GM13976 (cell line): ENCODE measurements around the gene AGAP1.

Source experiments
- DNase-seq: peaks from one replicate; pipeline ENCODE4 v3.0.0; 2012; ENCODE audit warnings: low spot score
- in situ Hi-C: fragments of 300-500 bp; cut with MboI; formaldehyde crosslinking; loops from one replicate; pipeline ENCODE4 v1.12.0; 2022; ENCODE audit warnings: low sequenced_read_pairs, mixed read lengths, inconsistent platforms; ENCODE audit not compliant: unreplicated experiment
- TF ChIP-seq, protein P1 (sequence below): IDR thresholded peaks from 2 replicates; pipeline ENCODE4 v1.5.1; 2012; ENCODE audit warnings: borderline replicate concordance, mild to moderate bottlenecking; ENCODE audit not compliant: insufficient read depth; ENCODE audit errors: extremely low read depth, missing control alignments, control extremely low read depth

Gene AGAP1

DNA sequence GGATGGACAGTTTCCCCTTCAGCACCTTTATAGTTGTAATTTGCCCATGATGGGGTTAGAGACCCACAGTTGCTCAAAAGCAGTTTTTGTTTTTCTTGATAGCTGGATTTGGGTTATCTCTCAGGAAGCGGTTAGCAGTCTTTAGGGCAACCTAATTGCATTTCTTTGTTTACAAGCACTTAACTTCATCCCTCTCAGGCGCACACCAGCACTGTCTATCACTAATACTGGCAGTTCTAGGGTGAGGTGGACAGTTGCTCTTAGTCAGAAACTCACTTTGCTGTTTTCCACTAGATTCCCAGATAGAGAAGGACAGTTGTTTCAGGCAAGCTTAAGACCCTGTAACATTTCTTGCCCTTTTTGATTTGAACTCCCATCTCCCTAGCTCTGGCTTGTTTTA lies 146.0 kb downstream of the AGAP1 start:
- in situ Hi-C loops, result no loop called here

DNA sequence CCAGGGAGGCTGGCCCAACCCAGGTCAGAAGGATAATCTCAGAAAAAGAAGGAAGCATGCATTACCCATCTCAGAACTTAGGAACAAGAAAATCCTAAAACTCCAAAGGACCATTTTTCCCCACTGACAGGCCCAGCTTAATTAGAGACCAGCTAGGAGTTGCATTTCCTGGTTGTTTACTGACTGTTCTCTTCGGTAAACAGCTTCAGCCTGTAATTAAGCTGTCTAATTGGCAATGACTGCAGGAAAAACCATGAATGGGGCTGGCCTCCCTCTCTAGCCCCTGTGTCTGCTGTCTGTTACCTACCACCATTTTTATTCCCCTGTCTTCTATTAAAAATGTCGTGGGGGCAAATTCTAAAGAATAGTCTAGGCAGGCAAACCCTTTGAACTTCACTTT lies 146.5 kb downstream of the AGAP1 start:
- in situ Hi-C loops, result no loop called here
- DNase-seq, result no peak
- TF ChIP-seq, protein P1, sequence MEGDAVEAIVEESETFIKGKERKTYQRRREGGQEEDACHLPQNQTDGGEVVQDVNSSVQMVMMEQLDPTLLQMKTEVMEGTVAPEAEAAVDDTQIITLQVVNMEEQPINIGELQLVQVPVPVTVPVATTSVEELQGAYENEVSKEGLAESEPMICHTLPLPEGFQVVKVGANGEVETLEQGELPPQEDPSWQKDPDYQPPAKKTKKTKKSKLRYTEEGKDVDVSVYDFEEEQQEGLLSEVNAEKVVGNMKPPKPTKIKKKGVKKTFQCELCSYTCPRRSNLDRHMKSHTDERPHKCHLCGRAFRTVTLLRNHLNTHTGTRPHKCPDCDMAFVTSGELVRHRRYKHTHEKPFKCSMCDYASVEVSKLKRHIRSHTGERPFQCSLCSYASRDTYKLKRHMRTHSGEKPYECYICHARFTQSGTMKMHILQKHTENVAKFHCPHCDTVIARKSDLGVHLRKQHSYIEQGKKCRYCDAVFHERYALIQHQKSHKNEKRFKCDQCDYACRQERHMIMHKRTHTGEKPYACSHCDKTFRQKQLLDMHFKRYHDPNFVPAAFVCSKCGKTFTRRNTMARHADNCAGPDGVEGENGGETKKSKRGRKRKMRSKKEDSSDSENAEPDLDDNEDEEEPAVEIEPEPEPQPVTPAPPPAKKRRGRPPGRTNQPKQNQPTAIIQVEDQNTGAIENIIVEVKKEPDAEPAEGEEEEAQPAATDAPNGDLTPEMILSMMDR, result no peak

More for the DNA sequence above, 146.0 kb downstream of the AGAP1 start:
- TF ChIP-seq, protein P1, result no peak
- no peak for DNase-seq

DNA sequence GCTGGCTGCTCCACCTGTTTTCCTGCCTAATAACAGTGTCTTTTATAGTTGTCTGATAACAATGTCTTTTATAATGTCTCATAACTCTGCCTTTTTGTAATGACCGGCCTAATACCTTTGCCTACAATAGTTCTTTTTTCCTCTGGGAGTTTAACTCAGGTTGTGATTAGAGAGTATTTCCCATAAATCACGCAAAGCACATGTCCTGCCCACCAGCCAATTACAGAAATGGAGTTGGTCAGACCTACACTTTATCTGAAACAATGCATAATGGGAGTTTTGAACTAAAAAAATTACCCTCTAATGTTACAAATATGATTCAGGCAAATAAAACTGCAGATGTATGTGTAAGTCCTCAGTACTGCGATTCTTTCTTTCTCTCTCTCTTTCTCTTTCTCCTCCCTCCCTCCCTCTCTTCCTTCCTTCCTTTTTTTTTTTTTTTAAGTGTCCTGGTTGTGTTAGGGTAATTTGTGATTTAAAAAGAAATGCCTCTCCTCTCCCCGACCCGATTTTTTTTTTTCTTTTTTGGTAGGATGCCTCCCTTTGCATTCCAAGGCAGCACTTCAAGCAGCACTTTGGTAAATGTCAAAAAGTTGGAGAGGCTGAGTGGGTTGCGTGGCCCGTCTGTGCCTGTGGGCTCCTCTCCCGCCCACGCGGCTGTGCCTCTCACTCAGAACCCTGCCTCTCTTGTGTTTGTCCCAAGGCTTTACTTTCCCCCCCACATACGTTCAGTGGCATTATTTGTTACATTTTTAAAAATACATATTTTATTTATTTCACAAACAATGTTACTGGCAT lies 147.3 kb downstream of the AGAP1 start:
- in situ Hi-C loops, result no loop called here
- no peak for DNase-seq
- TF ChIP-seq, protein P1, result no peak

- in situ Hi-C loops, result no loop called here
- DNase-seq, result no peak
- TF ChIP-seq, protein P1, result no peak
Measured at GRCh38 chr2:235641956-235642355, 148.1 kb downstream of the AGAP1 start.

GRCh38 chr2:235642446-235643098 lies 148.7 kb downstream of the AGAP1 start:
- no peak for DNase-seq
- in situ Hi-C loops, result no loop called here
- TF ChIP-seq, protein P1, result no peak

DNA sequence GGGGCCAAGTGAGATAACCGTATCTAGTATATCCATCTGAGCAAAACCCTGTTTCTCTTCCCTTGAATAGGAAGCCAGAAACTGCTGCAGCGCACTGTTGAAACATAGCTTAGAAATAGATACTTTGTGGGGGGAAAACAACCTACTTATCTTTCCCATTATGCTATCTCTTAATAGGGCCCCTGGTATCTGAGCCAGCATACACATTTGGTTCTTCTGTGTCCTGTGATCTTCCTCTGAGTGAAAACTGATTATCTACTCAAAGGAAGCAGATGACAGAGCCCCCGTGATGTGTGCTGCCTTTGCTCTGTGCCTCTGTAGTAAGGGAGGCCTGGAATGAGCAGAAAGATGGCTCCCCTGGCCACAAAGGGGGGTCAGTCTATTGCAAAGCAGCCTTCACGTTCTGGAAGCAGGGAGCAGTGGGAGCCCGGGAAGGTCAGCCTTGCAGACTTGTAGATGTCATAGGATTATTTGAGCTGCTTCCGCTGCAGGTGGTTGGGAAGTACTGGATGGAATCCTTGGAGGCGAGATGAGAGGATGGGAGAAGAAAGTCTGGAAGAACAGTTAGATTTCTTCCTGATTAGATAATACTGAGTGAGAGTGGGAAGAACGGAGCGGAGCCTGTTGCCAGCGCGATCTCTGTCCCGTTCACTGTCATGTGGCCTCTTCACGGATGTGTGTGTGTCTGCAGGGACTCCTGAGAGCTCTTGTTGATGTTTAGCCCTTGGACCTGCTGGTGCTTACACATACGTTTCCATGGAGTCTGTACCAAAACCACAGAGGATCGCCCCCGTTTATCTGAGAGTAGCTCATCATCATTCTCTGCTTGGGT lies 150.1 kb downstream of the AGAP1 start:
- DNase-seq, result no peak
- TF ChIP-seq, protein P1, result no peak
- in situ Hi-C loops, result no loop called here
